HepG2 (cell line): ENCODE data around the gene CCDC106. TPM values are rescaled to one million over a fixed set of nuclear protein-coding genes. Genes with fewer than 3 reads are reported as not detected.

Experiments
- ARHGAP35 ChIP-seq: sonication (generic); formaldehyde crosslinking; IDR thresholded peaks from 2 replicates; pipeline ENCODE4 v1.9.0; 2022; ENCODE audit warnings: mild to moderate bottlenecking, inconsistent platforms, moderate library complexity, missing genetic modification reagents, borderline replicate concordance
- CSRNP1 ChIP-seq: sonication (generic); formaldehyde crosslinking; IDR thresholded peaks from 2 replicates; pipeline ENCODE4 v1.8.1; 2023; ENCODE audit warnings: mild to moderate bottlenecking, missing genetic modification reagents
- CSRNP2 ChIP-seq: sonication (generic); formaldehyde crosslinking; conservative IDR thresholded peaks from 2 replicates; pipeline ENCODE4 v1.8.0; 2022; ENCODE audit warnings: low read depth, missing genetic modification reagents
- HNRNPK ChIP-seq: fragments of 200-400 bp; formaldehyde crosslinking; IDR thresholded peaks from 2 replicates; pipeline ENCODE4 v1.6.1; 2018; ENCODE audit warnings: low read length, low read depth, moderate library complexity, mild to moderate bottlenecking; ENCODE audit not compliant: poor library complexity, severe bottlenecking
- POLR2AphosphoS5 ChIP-seq: IDR thresholded peaks from 2 replicates; pipeline ENCODE4 v1.6.1; 2012; ENCODE audit warnings: low read depth, low read length
- ZBTB42 ChIP-seq: sonication (generic); formaldehyde crosslinking; IDR thresholded peaks from 2 replicates; pipeline ENCODE4 v1.5.0; 2020; ENCODE audit warnings: mild to moderate bottlenecking, missing genetic modification reagents
- ZNF263 ChIP-seq: sonication (generic); formaldehyde crosslinking; IDR thresholded peaks from 2 replicates; pipeline ENCODE4 v1.4.0; 2020; ENCODE audit warnings: missing genetic modification reagents
- ZNF414 ChIP-seq: sonication (generic); formaldehyde crosslinking; IDR thresholded peaks from 2 replicates; pipeline ENCODE4 v1.5.0; 2020; ENCODE audit warnings: missing genetic modification reagents
- ZNF512 ChIP-seq: sonication (generic); formaldehyde crosslinking; IDR thresholded peaks from 2 replicates; pipeline ENCODE4 v1.4.0; 2020; ENCODE audit warnings: mild to moderate bottlenecking, missing genetic modification reagents
- ZNF512B ChIP-seq: sonication (generic); formaldehyde crosslinking; IDR thresholded peaks from 2 replicates; pipeline ENCODE4 v1.5.1; 2020; ENCODE audit warnings: missing genetic modification reagents, mild to moderate bottlenecking, borderline replicate concordance
- ZNF574 ChIP-seq: sonication (generic); formaldehyde crosslinking; IDR thresholded peaks from 2 replicates; pipeline ENCODE4 v1.4.0; 2020; ENCODE audit warnings: missing genetic modification reagents
- ZNF770 ChIP-seq: sonication (generic); formaldehyde crosslinking; IDR thresholded peaks from 2 replicates; pipeline ENCODE4 v1.5.0; 2020; ENCODE audit warnings: mild to moderate bottlenecking, missing genetic modification reagents
- polyA plus RNA-seq, 8 experiments: library from polyadenylated mRNA; depleted of rRNA in 3 of 8; stranded (reverse) in 7 of 8; unstranded in 1 of 8; fragments of >200 nt; fragmentation: Illumina TruSeq in 4 of 8; extraction: Trizol in 4 of 8; gene quantifications; 2 replicates each; pipeline versions ENCODE4 v1.2.1 to v1.2.3, GENCODE V29; 2011 to 2016; ENCODE audit warnings: low read depth in 4 of 8, missing spikeins in 1 of 8, mixed read lengths in 1 of 8; ENCODE audit not compliant: insufficient read depth in 1 of 8
- total RNA-seq, 5 experiments: library from RNA; depleted of rRNA; stranded (reverse); fragments of >200 nt; fragmentation: Illumina TruSeq; extraction: Trizol; gene quantifications; 2 replicates each; pipeline ENCODE4 v1.2.3, GENCODE V29; 2016; ENCODE audit warnings: low read depth in 1 of 5

Gene CCDC106
- total and polyA plus RNA-seq, 2 of the 13 experiments (the other 11 are each of a cell fraction or from before 2014, with no cell fraction given), result 4.7 to 8.8 TPM

GRCh38 chr19:55654868-55655647, 7.0 kb downstream of the CCDC106 start, which contains the start of gene U2AF2 (continued):
- TF ChIP-seq ZNF414 (CRISPR knock-in tag) (0 out of 2 replicates have a peak, but pooled peaks have one; percentile 4), ZNF512 (CRISPR knock-in tag) (no peak), ZNF263 (CRISPR knock-in tag) (0 out of 2 replicates have a peak, but pooled peaks have one; percentile 11), ARHGAP35 (peak; percentile 82; the same call in 1 of the 2 replicates), ZNF770 (CRISPR knock-in tag) (peak; percentile 41; the same call in 1 of the 2 replicates), ZNF512B (no peak), CSRNP2 (CRISPR knock-in tag) (no peak), ZBTB42 (CRISPR knock-in tag) (0 out of 2 replicates have a peak, but pooled peaks have one; percentile 44), HNRNPK (peak; percentile 94), POLR2AphosphoS5 (peak; percentile 71), CSRNP1 (CRISPR knock-in tag) (no peak), ZNF574 (peak; percentile 82)
